GM21825 (cell line): ENCODE data around the gene HABP4.
A peak's percentile ranks its signal among the peaks of the same experiment; 100 is the strongest.

Experiments
- ATAC-seq: cut with Tn5 transposase; IDR thresholded peaks from one replicate; pipeline ENCODE4 v1.9.1; 2021; ENCODE audit warnings: mild to moderate bottlenecking, moderate library complexity; ENCODE audit not compliant: unreplicated experiment

Gene HABP4

DNA sequence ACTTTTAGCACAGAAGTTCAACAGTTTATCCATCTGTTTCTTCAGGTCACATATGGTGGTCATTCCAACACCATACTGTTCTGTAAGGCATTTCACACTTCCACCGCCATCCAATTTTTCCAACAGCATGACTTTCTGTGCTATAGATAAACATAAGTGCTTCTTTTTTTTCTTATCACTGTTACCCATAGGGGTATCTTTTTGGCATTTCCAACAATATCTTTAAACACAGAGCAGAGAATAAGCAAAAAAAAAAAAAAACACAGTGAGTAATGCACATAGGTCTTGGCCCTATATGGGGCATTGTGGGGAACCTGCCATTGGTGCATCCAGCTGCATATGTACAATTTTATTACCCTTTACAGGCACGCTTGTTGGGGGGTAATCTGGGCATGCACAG lies 19.6 kb upstream of the HABP4 start:
- no peak for ATAC-seq

DNA sequence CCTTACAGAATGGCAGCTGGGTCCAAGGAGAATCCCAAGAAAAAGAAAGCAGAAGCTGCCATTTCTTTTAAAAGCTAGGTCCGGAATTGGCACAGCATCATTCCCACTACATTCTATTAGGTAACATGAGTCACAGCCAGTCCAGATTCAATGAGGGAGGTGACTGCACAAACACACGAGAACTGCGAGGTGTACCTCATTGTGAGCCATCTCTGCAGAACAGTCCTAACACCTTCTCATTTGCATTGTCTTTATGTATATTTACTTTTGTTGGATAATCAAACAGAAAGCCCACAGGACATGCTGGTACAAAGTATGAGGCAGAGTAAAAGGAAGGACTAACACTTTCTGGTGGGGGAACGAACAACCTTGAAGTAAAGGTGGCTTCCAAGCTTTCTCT lies 14.6 kb upstream of the HABP4 start:
- no peak for ATAC-seq

DNA sequence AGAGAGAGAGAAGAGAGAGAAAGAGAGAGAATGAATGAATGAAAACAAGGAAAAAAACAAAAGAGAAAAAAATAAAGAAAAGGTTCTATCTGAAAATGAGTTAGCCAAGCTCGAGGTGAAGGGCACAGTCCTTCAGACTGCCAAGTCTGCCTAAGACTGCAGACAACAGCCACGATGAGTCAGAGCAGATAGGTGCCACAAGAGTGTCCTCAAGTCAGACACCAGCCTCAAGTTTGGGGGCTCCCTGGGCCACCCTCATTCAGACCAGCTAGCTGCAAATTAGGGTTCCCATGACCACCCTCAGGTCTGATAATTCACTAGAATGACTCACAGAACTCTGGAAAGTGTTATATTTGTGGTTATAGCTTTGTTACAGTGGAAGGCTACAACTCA lies 13.9 kb upstream of the HABP4 start:
- no peak for ATAC-seq

- ATAC-seq = no peak
Observed at GRCh38 chr9:96436456-96437126, 13.4 kb upstream of the HABP4 start.

GRCh38 chr9:96437454-96437853 lies 12.5 kb upstream of the HABP4 start:
- ATAC-seq = no peak

- ATAC-seq = no peak
Observed at GRCh38 chr9:96440671-96441199, 9.2 kb upstream of the HABP4 start.

DNA sequence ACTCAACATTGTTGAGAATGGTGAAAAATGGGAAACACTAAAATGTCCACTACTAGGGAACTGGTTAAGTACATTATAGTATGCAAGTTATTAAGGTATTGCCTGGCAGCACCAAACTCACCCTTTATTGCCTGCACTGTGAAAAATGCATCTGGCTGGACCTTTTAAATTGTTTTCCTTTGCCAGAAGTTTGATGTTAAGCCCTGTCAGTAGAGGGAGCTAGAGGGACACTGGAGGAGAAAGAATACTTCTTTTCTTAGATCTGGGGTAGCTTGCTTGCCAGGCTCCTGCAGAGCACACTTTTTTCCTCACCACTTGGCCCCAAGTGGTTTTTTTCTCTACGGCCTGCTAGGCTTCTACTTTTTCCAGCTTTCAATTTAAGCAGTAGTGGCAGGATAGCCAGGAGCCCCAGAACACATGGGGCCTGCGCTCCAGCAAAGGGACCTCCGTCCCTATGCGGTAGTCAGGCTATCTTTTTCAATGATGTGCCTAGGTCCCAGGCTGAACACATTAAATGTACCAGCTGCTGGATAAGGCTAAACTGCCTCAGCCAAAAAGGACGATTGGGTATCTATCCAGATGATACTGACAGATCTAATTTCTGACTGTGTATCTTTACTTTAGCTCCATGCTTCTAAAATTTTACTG lies 8.0 kb upstream of the HABP4 start:
- ATAC-seq = no peak

GRCh38 chr9:96442491-96442890 lies 7.5 kb upstream of the HABP4 start:
- ATAC-seq = no peak

DNA sequence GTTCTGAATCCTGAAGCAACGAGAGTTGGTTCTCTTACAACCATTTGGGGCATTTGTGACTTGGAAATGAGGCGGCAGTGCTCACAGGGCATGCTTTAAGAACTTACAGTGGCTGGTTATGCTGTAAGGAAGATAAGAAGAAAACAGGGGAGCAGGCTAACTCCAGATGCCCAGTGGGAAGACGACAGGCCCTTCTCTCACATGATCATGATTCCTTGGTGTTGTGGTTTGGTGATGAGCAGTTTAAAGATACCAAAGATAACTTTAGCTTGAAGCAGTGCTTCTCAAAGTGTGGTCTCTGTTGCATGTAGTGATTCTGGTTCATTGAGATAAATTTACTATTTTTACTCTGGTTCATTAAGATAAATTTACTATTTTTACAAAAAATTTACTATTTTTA lies 2.6 kb upstream of the HABP4 start:
- no peak for ATAC-seq

- ATAC-seq = no peak
Observed at GRCh38 chr9:96448546-96449170, 1.3 kb upstream of the HABP4 start.

DNA sequence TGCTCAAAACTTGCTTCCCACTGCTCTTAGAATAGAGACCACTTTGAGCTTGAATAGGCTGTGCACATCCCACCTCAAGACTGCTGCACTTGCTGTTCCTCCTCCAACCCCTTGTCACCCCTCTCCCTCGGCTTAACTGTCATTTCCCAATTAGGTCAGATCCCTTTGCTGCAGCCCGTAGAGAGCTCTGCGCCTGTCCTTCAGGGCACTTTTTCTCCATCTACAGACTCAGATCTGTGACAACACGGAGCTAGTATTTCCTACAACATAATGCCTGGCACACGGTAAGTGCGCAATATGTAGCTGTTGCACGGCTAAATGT lies 485 bp upstream of the HABP4 start:
- peak; percentile 17 for ATAC-seq

GRCh38 chr9:96450613-96451528 lies 902 bp downstream of the HABP4 start:
- no peak for ATAC-seq

- no peak for ATAC-seq
Observed at GRCh38 chr9:96453625-96454024, 3.7 kb downstream of the HABP4 start.

- ATAC-seq = no peak
Observed at GRCh38 chr9:96457266-96457665, 7.3 kb downstream of the HABP4 start.

DNA sequence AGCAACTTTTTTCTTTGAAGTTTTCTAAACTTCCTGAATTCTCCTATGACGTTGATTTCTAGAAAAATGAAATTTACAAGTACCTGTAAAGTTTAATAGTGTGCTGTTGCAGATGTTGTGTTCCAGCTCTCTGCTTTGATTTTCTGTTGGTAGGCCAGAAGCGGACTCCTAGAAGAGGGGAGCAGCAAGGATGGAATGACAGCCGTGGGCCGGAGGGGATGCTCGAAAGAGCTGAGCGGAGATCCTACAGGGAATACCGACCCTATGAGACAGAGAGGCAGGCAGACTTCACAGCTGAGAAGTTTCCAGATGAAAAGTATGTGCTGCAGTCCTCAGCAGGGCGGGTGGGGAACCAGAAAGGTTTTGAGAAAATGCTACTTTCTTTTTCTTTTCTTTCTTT lies 8.3 kb downstream of the HABP4 start:
- ATAC-seq = no peak

- ATAC-seq = no peak
Observed at GRCh38 chr9:96459268-96460007, 9.5 kb downstream of the HABP4 start.

- ATAC-seq = no peak
Observed at GRCh38 chr9:96460470-96460869, 10.5 kb downstream of the HABP4 start.

- no peak for ATAC-seq
Observed at GRCh38 chr9:96460882-96461281, 10.9 kb downstream of the HABP4 start.

- ATAC-seq = no peak
Observed at GRCh38 chr9:96461336-96461735, 11.4 kb downstream of the HABP4 start.

GRCh38 chr9:96462541-96462940 lies 12.6 kb downstream of the HABP4 start:
- ATAC-seq = no peak

GRCh38 chr9:96464426-96464825 lies 14.5 kb downstream of the HABP4 start:
- ATAC-seq = no peak
